HCT116 (cell line): ENCODE data around the gene PCNX1. TPM values are rescaled to one million over a fixed set of nuclear protein-coding genes. Genes with fewer than 3 reads are reported as not detected.

Experiments used
- ATAC-seq: fragments of 200-7000 bp; cut with Tn5 transposase; 2 replicates; pipeline ENCODE4 v1.9.1; 2020; ENCODE audit warnings: mild to moderate bottlenecking, moderate library complexity
- BruUV-seq: library from RNA; stranded (reverse); fragments of 400-500 nt; replicated peaks from 2 replicates; lab custom pipeline; 2021; lab: Mats Ljungman, UMichigan
- CTCF ChIA-PET: fragments of 300-600 bp; sonication (Branson Sonifier 250); formaldehyde crosslinking; loops from one replicate; lab custom pipeline; 2021; ENCODE audit warnings: antibody characterized with exemption; lab: Charles Lee
- POLR2A ChIA-PET: fragments of 300-600, 350-600 bp; sonication (Branson Sonifier 250); formaldehyde crosslinking; loops from one replicate; lab custom pipeline; 2021; ENCODE audit warnings: antibody characterized with exemption; lab: Charles Lee
- RAD21 ChIA-PET, 2 experiments: fragments of 300-600 bp; sonication (Branson Sonifier 250); formaldehyde crosslinking; loops; one replicate each; lab custom pipeline; 2023; ENCODE audit warnings: low total read pairs in 2 of 2; ENCODE audit not compliant: uncharacterized antibody in 2 of 2, unreplicated experiment in 2 of 2, low non-redundant PET in 1 of 2; lab: Charles Lee
- DNase-seq: peaks from one replicate; pipeline ENCODE4 v3.0.0-alpha.2; 2010; ENCODE audit warnings: low read depth, low spot score
- H2AFZ ChIP-seq: fragments of 200-600 bp; shearing (Covaris generic), sonication (generic); 2 replicates; pipeline ENCODE4 v1.6.1; 2017; ENCODE audit warnings: low read depth, mixed run types, mixed read lengths, antibody characterized with exemption, low read length; ENCODE audit not compliant: poor library complexity, severe bottlenecking
- H3K27ac ChIP-seq: 2 replicates; pipeline ENCODE4 v1.5.1; 2012; ENCODE audit warnings: low read depth, low read length
- H3K27me3 ChIP-seq: fragments of 200-600 bp; sonication (generic); 2 replicates; pipeline ENCODE4 v1.6.1; 2016; ENCODE audit warnings: mixed run types, low read length, mixed read lengths; ENCODE audit not compliant: insufficient read depth
- H3K36me3 ChIP-seq, 2 experiments: fragments of 200-500 bp in 1 of 2; fragments of 200-600 bp in 1 of 2; sonication (Bioruptor generic) in 1 of 2; sonication (generic) in 1 of 2; 2 replicates each; pipeline versions ENCODE4 v1.5.1 to v1.6.1; 2014 to 2016; ENCODE audit warnings: low read length in 2 of 2, inconsistent platforms in 1 of 2, mixed read lengths in 1 of 2, mixed run types in 1 of 2; ENCODE audit not compliant: insufficient read depth in 2 of 2, control insufficient read depth in 1 of 2
- H3K4me1 ChIP-seq, 2 experiments: fragments of 200-600 bp in 1 of 2; sonication (generic) in 1 of 2; 2 replicates each; pipeline versions ENCODE4 v1.5.1 to v1.6.1; 2012 to 2017; ENCODE audit warnings: low read length in 2 of 2, inconsistent platforms in 1 of 2, mild to moderate bottlenecking in 1 of 2, mixed read lengths in 1 of 2, mixed run types in 1 of 2, moderate library complexity in 1 of 2; ENCODE audit not compliant: insufficient read depth in 2 of 2, control insufficient read depth in 1 of 2
- H3K4me2 ChIP-seq: fragments of 200-600 bp; sonication (generic); 2 replicates; pipeline ENCODE4 v1.6.1; 2017; ENCODE audit warnings: mixed run types, low read length, mixed read lengths
- H3K4me3 ChIP-seq, 2 experiments: fragments of 200-600 bp in 1 of 2; sonication (generic) in 1 of 2; replicated peaks in 1 of 2; 2 replicates each; pipeline ENCODE4 v1.5.1; 2011 to 2016; ENCODE audit warnings: low read length in 2 of 2, control low read depth in 1 of 2, low read depth in 1 of 2, mild to moderate bottlenecking in 1 of 2, mixed read lengths in 1 of 2, mixed run types in 1 of 2
- H3K79me2 ChIP-seq: fragments of 200-600 bp; sonication (generic); 2 replicates; pipeline ENCODE4 v1.6.1; 2017; ENCODE audit warnings: mild to moderate bottlenecking, mixed run types, low read length, moderate library complexity, mixed read lengths; ENCODE audit not compliant: insufficient read depth
- H3K9ac ChIP-seq: fragments of 200-600 bp; sonication (generic); 2 replicates; pipeline ENCODE4 v1.6.1; 2016; ENCODE audit warnings: low read length, mixed read lengths
- H3K9me2 ChIP-seq: fragments of 200-600 bp; sonication (generic), shearing (Covaris generic); 2 replicates; pipeline ENCODE4 v1.6.1; 2017; ENCODE audit warnings: mixed run types, mild to moderate bottlenecking, moderate library complexity; ENCODE audit not compliant: insufficient read depth
- H3K9me3 ChIP-seq, 2 experiments: fragments of 200-500 bp in 1 of 2; fragments of 200-600 bp in 1 of 2; sonication (Bioruptor generic) in 1 of 2; sonication (generic) in 1 of 2; 2 replicates each; pipeline ENCODE4 v1.6.1; 2014 to 2017; ENCODE audit warnings: low read length in 2 of 2, mixed read lengths in 2 of 2, inconsistent platforms in 1 of 2, low read depth in 1 of 2, mild to moderate bottlenecking in 1 of 2, mixed run types in 1 of 2, moderate library complexity in 1 of 2; ENCODE audit not compliant: control insufficient read depth in 1 of 2, insufficient read depth in 1 of 2
- H4K20me1 ChIP-seq: fragments of 200-600 bp; sonication (generic), shearing (Covaris generic); 2 replicates; pipeline ENCODE4 v1.6.1; 2017; ENCODE audit warnings: mixed run types, mild to moderate bottlenecking, moderate library complexity; ENCODE audit not compliant: insufficient read depth
- ATF3 ChIP-seq: IDR thresholded peaks from 2 replicates; pipeline ENCODE4 v1.6.1; 2012
- CEBPB ChIP-seq: IDR thresholded peaks from 2 replicates; pipeline ENCODE4 v1.6.1; 2012; ENCODE audit warnings: low read depth
- ELF1 ChIP-seq: IDR thresholded peaks from 2 replicates; pipeline ENCODE4 v1.6.1; 2012; ENCODE audit warnings: low read depth, borderline replicate concordance
- EZH2 ChIP-seq: fragments of 200-600 bp; sonication (generic); IDR thresholded peaks from 2 replicates; pipeline ENCODE4 v1.6.1; 2017; ENCODE audit warnings: antibody characterized with exemption, mixed run types
- EZH2phosphoT487 ChIP-seq: fragments of 200-600 bp; IDR thresholded peaks from 2 replicates; pipeline ENCODE4 v1.6.1; 2018; ENCODE audit warnings: antibody characterized with exemption, borderline replicate concordance
- FOSL1 ChIP-seq: IDR thresholded peaks from 2 replicates; pipeline ENCODE4 v1.6.1; 2012; ENCODE audit warnings: low read depth
- JUND ChIP-seq: IDR thresholded peaks from 2 replicates; pipeline ENCODE4 v1.6.1; 2012
- POLR2A ChIP-seq: IDR thresholded peaks from 2 replicates; pipeline ENCODE4 v1.7.0; 2011; ENCODE audit warnings: borderline replicate concordance; ENCODE audit not compliant: insufficient read depth, insufficient read length; ENCODE audit errors: extremely low read depth
- YY1 ChIP-seq: IDR thresholded peaks from 2 replicates; pipeline ENCODE4 v1.6.1; 2011; ENCODE audit warnings: low read length, low read depth, moderate library complexity, mild to moderate bottlenecking; ENCODE audit not compliant: insufficient replicate concordance; ENCODE audit errors: extremely low read depth
- intact Hi-C: fragments of 100-400 bp; cut with micrococcal nuclease; formaldehyde crosslinking; loops from 2 replicates; pipeline ENCODE4 v1.10.0; 2022
- total RNA-seq: library from RNA; stranded (reverse); gene quantifications from one replicate; pipeline ENCODE4 v1.2.1, GENCODE V29; 2021; ENCODE audit not compliant: unreplicated experiment

PCNX1 gene
- total RNA-seq, 1 experiment from 2014 or later = 52.2 TPM

DNA sequence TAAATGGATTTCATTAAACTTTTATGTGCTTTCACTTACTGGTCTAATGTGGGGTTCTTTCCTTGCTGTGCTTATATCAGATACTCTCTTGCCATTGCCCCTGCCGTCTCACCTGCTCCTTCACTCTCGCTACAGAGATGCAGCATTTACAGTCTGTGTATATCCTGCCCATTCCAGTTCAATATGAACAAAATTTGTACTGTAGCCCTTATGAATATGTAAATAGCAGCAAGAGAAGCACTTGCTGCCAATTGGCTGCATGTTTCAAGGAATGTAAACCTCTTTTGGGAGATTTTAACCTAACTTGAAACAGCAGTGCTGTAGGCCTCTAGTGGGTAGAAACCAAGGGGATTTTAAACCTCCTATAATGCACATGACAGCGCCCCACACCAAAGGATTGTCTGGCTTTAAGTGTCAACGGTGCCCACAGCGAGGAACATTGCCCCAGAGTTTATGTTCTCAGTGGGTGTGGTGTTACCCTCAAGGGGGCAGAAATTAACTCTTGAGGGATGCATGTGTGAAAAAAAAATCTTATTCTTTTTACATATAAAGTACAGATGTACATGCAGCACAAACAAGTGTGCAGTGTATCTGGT, 19.1 kb downstream of the PCNX1 start (continued):
- no peak for TF ChIP-seq ATF3
- no peak for TF ChIP-seq EZH2phosphoT487
- no peak for TF ChIP-seq JUND
- no peak for TF ChIP-seq POLR2A
- no peak for TF ChIP-seq ELF1
- TF ChIP-seq YY1 = no peak

- RAD21 ChIA-PET = no interaction called here
- H3K4me1 ChIP-seq = no peaks in the 10 kb centered on the region
- ATAC-seq (no peak), DNase-seq (no peak)
- no peaks in the 10 kb centered on the region for H3K36me3 ChIP-seq
- no peaks in the 10 kb centered on the region for H3K27me3 ChIP-seq
- no peak overlapping the region for H3K27ac ChIP-seq
- POLR2A ChIA-PET = no interaction called here
- peaks cover 14% of the 10 kb centered on the region; the same call in 1 of the 2 replicates for H4K20me1 ChIP-seq
- no peaks in the 10 kb centered on the region for H3K9me3 ChIP-seq
- TF ChIP-seq FOSL1 = no peak
- no peak overlapping the region for H3K4me3 ChIP-seq
- H2AFZ ChIP-seq = no peak overlapping the region
- no peaks in the 10 kb centered on the region for H3K9me2 ChIP-seq
- no peak overlapping the region for H3K4me2 ChIP-seq
- no peak overlapping the region for H3K9ac ChIP-seq
- intact Hi-C loops = no loop called here
- BruUV-seq = no TSS peak
- H3K79me2 ChIP-seq = peaks cover 92% of the 10 kb centered on the region
- CTCF ChIA-PET = no interaction called here
Measured at GRCh38 chr14:70931008-70931407, 23.7 kb downstream of the PCNX1 start.

DNA sequence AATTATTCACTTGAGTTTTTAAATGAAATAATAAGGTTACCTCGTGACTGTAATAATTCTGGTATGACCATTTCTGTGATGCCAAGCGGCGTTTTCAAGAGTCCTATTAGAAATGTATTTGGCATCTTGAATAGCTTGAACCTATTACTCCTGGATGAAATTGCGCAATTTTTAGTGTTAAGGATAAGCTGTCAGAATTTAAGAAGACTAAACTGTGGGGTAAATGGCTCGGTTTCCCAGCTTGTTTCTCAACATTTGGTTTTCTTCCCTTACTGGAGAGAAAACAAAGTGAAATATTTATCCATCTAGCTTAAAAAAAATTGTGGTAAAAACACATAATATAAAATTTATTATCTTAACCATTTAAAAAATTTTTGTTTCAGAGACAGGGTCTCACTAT, 26.8 kb downstream of the PCNX1 start:
- Histone ChIP-seq H3K9me3 (no peaks in the 10 kb centered on the region), H3K4me3 (no peak overlapping the region), H2AFZ (no peak overlapping the region), H3K4me1 (no peaks in the 10 kb centered on the region), H3K9ac (no peak overlapping the region), H3K27ac (no peak overlapping the region), H3K36me3 (no peaks in the 10 kb centered on the region), H3K4me2 (no peak overlapping the region), H4K20me1 (peaks cover 4% of the 10 kb centered on the region; the same call in 1 of the 2 replicates), H3K9me2 (no peaks in the 10 kb centered on the region), H3K27me3 (no peaks in the 10 kb centered on the region), H3K79me2 (peaks cover 69% of the 10 kb centered on the region)
- ATAC-seq (no peak), DNase-seq (no peak)
- ChIA-PET RAD21 (no interaction called here), POLR2A (no interaction called here), CTCF (interaction anchor here (1.4 kb wide), 1 partner anchor 27 kb away, joined by 5 read pairs; the partner anchor contains the start of gene PCNX1)
- intact Hi-C loops = no loop called here
- BruUV-seq = no TSS peak
- TF ChIP-seq CEBPB (peak; percentile 59; the same call in 1 of the 2 replicates), EZH2 (no peak), EZH2phosphoT487 (no peak)
